ENCODE results near the gene UNC5C. TPM values are rescaled to one million over a fixed set of nuclear protein-coding genes. Genes with fewer than 3 reads are reported as not detected.

UNC5C gene
- total RNA-seq (31.5 TPM), polyA plus RNA-seq (3.7 TPM)

DNA sequence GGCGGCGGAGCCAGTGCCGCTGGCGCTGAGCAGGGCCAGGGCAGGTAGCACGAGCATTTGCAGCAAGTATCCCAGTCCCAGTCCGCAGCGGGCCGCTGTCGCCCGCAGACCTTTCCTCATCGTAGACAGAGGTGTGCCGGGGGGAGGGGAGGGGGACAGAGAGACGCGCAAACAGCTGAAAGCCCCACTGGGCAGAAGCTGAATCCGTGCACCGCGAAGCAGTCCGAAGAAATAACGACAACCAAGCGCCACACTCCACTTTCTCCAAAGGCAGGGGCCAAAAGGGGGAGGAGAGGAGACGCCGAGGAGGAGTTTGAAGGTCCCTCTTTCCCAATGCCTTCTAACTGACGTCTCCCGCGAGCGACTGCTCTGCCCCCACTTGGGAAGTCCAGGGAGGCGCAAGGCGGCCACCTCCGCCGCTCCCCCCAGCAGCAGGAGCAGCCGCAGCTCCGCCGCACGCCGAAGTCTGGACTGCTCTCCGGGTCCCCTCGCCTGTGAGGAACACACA lies at the start of gene UNC5C:
UNC5C (minus strand) TSS at position 236 of the 508 bp plus-strand sequence.
- WGBS, result under 1% methylated on average over 37 of the region's 37 CpGs
- Histone ChIP-seq H3K4me1 (ENCODE audit: insufficient read depth) (no peaks in the 10 kb centered on the region), H3K36me3 (ENCODE audit: insufficient read depth) (no peaks in the 10 kb centered on the region), H3K4me3 (ENCODE audit: low read depth, low read length) (peak within 1 kb of the TSS; percentile 50), H3K27ac (ENCODE audit: low read depth) (peak within 1 kb of the TSS; percentile 87)
- peak; percentile 79 for DNase-seq (ENCODE audit: extremely low spot score)

DNA sequence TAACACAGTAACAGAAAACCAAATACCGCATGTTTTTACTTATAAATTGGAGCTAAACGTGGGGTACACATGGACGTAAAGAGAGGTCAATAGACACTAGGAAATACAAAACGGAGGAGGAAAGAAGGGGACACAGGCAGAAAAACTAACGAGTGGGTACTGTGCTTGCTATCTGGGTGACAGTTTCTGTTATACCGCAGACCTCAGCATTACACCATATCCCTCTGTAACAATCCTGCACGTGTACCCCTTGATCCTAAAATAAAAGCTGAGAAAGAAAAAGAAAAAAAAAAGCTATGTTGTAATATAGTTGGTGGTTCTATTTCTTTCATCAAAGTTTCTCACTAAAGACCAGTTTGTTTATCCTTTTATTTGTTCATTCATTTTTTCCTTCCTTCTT lies 47.9 kb upstream of the UNC5C start:
- no peak for DNase-seq (ENCODE audit: extremely low spot score)
- WGBS, result 92% methylated on average over 7 of the region's 7 CpGs
- Histone ChIP-seq H3K4me3 (ENCODE audit: low read depth, low read length) (no peak overlapping the region), H3K27ac (ENCODE audit: low read depth) (no peak overlapping the region), H3K36me3 (ENCODE audit: insufficient read depth) (no peaks in the 10 kb centered on the region), H3K4me1 (ENCODE audit: insufficient read depth) (no peaks in the 10 kb centered on the region)

DNA sequence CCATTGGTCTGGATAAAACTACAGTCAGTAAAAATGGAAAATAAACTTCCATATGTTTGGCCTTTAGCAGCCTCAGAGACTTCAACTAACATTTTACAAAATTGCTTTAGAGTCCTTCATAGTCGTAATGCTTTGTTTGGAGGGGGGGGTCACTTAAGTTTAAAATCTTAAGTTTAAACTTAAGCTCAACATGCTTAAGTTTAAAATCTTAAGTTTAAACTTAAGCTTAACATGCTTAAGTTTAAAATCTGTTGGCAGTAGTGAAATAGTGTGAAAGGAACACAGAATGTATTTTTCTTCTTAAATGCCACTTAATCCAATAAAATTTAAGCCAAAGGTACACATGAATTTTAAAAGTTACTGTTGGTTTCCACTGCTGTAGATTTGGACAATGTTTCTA lies 45.9 kb upstream of the UNC5C start:
- no peak for DNase-seq (ENCODE audit: extremely low spot score)
- Histone ChIP-seq H3K4me1 (ENCODE audit: insufficient read depth) (no peaks in the 10 kb centered on the region), H3K36me3 (ENCODE audit: insufficient read depth) (no peaks in the 10 kb centered on the region), H3K4me3 (ENCODE audit: low read depth, low read length) (no peak overlapping the region), H3K27ac (ENCODE audit: low read depth) (no peak overlapping the region)
- WGBS, result 79% methylated on average over 1 of the region's 1 CpG

DNA sequence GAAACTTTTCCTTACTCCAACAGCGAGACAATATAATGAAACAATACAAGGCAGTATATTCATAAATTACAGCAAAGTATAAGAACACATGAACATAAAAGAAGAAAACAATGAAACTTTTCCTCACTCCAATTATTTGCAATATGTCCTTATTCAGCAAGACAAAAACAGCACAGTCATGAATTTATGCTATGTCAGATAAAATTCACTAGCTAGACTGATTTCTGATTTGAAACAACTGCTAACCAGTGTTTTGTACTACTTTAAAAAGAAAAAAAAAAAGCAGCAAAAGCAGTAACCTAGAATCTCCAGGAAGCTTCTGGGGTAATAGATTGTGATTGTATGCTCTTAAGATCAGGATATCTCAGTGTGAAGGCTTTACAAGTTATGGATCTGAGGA lies 45.2 kb upstream of the UNC5C start:
- WGBS, result 96% methylated on average over 1 of the region's 1 CpG
- no peaks in the 10 kb centered on the region for H3K36me3 ChIP-seq (ENCODE audit: insufficient read depth)
- DNase-seq (ENCODE audit: extremely low spot score), result no peak
- no peaks in the 10 kb centered on the region for H3K4me1 ChIP-seq (ENCODE audit: insufficient read depth)
- no peak overlapping the region for H3K27ac ChIP-seq (ENCODE audit: low read depth)
- no peak overlapping the region for H3K4me3 ChIP-seq (ENCODE audit: low read depth, low read length)

GRCh38 chr4:95591278-95591677 lies 42.5 kb upstream of the UNC5C start:
- H3K4me3 ChIP-seq (ENCODE audit: low read depth, low read length), result no peak overlapping the region
- no peaks in the 10 kb centered on the region for H3K36me3 ChIP-seq (ENCODE audit: insufficient read depth)
- 40% methylated on average over 5 of the region's 5 CpGs for WGBS
- H3K27ac ChIP-seq (ENCODE audit: low read depth), result no peak overlapping the region
- no peaks in the 10 kb centered on the region for H3K4me1 ChIP-seq (ENCODE audit: insufficient read depth)
- no peak for DNase-seq (ENCODE audit: extremely low spot score)

DNA sequence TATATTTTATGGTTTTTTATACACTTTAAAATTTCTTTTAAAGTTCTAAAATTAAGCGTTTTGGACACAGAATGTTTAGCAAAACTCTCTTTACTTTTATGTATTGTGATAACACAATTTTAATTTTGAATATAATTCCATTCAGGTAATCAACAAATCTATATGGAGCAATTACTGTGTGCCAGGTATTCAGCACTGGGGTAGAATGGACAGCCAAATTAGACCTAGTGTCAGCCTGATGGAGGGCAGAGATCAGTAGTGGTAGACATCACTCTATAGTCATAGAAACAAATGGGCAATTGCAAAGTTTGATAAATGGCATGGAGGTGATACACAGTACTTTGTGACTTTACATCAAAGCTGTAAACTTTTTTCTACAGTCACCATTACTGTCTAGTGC lies 41.8 kb upstream of the UNC5C start:
- Histone ChIP-seq H3K4me3 (ENCODE audit: low read depth, low read length) (no peak overlapping the region), H3K27ac (ENCODE audit: low read depth) (no peak overlapping the region), H3K36me3 (ENCODE audit: insufficient read depth) (no peaks in the 10 kb centered on the region), H3K4me1 (ENCODE audit: insufficient read depth) (no peaks in the 10 kb centered on the region)
- WGBS, result 97% methylated on average over 1 of the region's 1 CpG
- DNase-seq (ENCODE audit: extremely low spot score), result no peak

DNA sequence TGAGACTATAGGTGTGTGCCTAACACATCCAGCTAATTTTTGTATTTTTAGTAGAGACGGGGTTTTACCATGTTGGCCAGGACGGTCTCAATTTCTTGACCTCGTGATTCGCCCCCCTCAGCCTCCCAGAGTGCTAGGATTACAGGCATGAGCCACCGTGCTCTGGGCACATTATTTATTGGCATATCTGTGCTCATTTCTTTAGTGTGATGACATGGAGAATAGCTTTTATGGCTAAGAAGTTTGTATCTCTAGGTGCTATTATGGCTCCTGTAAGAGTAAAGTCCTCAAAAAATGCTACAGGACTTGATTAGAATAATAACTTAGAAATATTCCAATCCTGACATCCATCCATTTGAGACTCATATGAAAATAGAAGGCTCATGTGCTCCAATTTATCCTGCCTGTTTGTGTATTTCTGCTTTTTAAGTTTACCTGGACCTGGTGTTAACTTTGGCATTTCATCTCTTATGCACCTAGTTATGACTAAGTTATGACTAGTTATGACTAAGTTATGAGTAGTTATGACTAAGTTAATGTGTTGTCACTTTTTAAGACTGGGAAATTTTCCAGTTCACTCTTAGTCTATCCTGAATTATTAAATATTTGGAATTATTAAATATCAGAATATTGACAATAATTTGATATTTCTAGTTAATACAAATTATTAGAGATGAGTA lies 36.4 kb upstream of the UNC5C start:
- Histone ChIP-seq H3K4me3 (ENCODE audit: low read depth, low read length) (no peak overlapping the region), H3K4me1 (ENCODE audit: insufficient read depth) (no peaks in the 10 kb centered on the region), H3K27ac (ENCODE audit: low read depth) (no peak overlapping the region), H3K36me3 (ENCODE audit: insufficient read depth) (no peaks in the 10 kb centered on the region)
- DNase-seq (ENCODE audit: extremely low spot score), result no peak
- WGBS, result 67% methylated on average over 5 of the region's 5 CpGs

DNA sequence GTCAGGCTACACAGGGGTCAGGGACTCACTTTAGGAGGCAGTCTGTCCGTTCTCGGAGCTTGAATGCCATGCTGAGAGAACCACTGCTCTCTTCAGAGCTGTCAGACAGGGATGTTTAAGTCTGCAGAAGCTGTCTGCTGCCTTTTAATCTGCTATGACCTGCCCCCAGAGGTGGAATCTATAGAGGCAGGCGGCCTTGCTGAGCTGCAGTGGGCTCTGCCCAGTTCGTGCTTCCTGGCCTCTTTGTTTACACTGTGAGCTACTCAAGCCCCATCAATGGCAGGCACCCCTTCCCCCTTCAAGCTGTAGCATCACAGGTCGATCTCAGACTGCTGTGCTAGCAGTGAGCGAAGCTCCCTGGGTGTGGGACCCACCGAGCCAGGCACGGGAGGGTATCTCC lies 31.5 kb upstream of the UNC5C start:
- no peak for DNase-seq (ENCODE audit: extremely low spot score)
- 51% methylated on average over 8 of the region's 8 CpGs for WGBS
- Histone ChIP-seq H3K4me1 (ENCODE audit: insufficient read depth) (no peaks in the 10 kb centered on the region), H3K36me3 (ENCODE audit: insufficient read depth) (no peaks in the 10 kb centered on the region), H3K4me3 (ENCODE audit: low read depth, low read length) (no peak overlapping the region), H3K27ac (ENCODE audit: low read depth) (no peak overlapping the region)

- H3K36me3 ChIP-seq (ENCODE audit: insufficient read depth), result no peaks in the 10 kb centered on the region
- H3K27ac ChIP-seq (ENCODE audit: low read depth), result no peak overlapping the region
- no peak overlapping the region for H3K4me3 ChIP-seq (ENCODE audit: low read depth, low read length)
- no peaks in the 10 kb centered on the region for H3K4me1 ChIP-seq (ENCODE audit: insufficient read depth)
- no peak for DNase-seq (ENCODE audit: extremely low spot score)
- 66% methylated on average over 6 of the region's 6 CpGs for WGBS
Observed at GRCh38 chr4:95572304-95572991, 23.7 kb upstream of the UNC5C start.

DNA sequence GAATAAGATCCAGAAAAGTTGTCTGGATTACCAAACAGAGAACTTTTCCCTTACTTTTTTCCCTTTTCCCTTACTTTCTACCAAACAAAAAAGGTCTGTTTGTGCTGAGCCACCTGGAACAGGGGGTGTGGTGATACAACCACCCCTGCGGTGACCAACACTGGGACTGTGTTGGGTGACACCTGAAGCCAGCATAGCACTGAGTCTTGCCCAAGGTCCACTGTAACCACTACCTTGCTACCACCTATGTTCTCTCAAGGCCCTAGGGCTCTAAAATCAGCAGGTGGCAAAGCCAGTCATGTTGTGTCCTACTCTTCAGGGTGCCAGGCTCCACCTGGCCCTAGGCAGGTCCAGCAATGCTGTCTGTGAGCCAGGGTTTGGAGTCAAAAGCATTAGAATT lies 22.8 kb upstream of the UNC5C start:
- Histone ChIP-seq H3K4me3 (ENCODE audit: low read depth, low read length) (no peak overlapping the region), H3K4me1 (ENCODE audit: insufficient read depth) (no peaks in the 10 kb centered on the region), H3K36me3 (ENCODE audit: insufficient read depth) (no peaks in the 10 kb centered on the region), H3K27ac (ENCODE audit: low read depth) (no peak overlapping the region)
- DNase-seq (ENCODE audit: extremely low spot score), result no peak
- WGBS, result 96% methylated on average over 1 of the region's 1 CpG

- DNase-seq (ENCODE audit: extremely low spot score), result no peak
- no peaks in the 10 kb centered on the region for H3K4me1 ChIP-seq (ENCODE audit: insufficient read depth)
- H3K36me3 ChIP-seq (ENCODE audit: insufficient read depth), result no peaks in the 10 kb centered on the region
- H3K27ac ChIP-seq (ENCODE audit: low read depth), result no peak overlapping the region
- no peak overlapping the region for H3K4me3 ChIP-seq (ENCODE audit: low read depth, low read length)
- WGBS, result 73% methylated on average over 2 of the region's 2 CpGs
Observed at GRCh38 chr4:95563638-95564337, 15.0 kb upstream of the UNC5C start.

DNA sequence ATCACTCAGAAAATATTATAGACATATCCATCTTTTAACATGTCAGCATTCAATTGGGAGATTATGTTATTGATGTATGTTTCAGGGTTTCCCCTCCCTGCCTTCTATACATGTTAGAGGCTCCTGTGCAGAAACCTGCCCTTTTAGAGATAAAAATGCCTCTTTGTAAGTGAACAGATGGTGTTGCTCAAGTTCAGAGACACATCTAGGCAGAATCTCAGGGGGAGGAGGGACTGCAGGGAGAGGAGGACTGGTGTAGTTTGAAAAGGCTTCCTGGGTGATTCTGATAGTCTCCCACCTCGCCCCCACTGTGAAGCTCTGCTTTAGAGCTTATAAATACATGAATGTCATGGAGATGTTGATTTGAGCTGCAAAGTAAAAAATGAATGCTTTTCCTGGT lies 12.0 kb upstream of the UNC5C start:
- Histone ChIP-seq H3K36me3 (ENCODE audit: insufficient read depth) (no peaks in the 10 kb centered on the region), H3K4me1 (ENCODE audit: insufficient read depth) (no peaks in the 10 kb centered on the region), H3K4me3 (ENCODE audit: low read depth, low read length) (no peak overlapping the region), H3K27ac (ENCODE audit: low read depth) (no peak overlapping the region)
- DNase-seq (ENCODE audit: extremely low spot score), result no peak
- WGBS, result 60% methylated on average over 1 of the region's 1 CpG

DNA sequence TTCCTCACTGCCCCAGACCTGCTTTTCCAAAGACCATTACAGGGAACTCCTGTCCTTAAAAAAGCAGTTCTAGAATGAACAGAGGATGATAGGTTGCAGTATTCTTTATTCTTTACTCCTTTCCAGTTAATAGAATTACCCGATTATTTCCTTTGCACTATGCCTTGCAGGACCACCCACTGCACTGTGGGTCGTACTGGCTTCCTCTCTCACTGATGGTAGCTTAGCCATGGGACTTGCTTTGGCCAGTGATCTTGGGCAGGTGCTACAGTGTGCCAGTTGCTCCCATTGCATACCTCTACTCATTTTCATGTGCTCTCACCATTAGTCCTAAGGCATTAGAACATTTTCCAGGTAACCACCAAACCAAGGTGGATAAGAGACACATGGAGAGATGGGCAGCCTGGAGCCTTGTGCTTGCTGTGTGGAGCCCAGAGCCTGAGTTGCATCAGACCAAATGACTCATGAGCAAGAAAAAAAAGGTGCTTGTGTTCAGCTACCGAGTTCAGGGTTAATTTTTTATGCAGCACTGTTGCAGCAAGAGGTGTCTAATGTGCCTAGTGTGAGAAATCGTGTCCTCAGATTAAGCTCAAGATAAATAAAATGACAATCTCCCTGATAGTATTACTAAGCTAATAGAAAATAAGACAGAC lies 7.6 kb upstream of the UNC5C start:
- no peak for DNase-seq (ENCODE audit: extremely low spot score)
- no peak overlapping the region for H3K27ac ChIP-seq (ENCODE audit: low read depth)
- H3K36me3 ChIP-seq (ENCODE audit: insufficient read depth), result no peaks in the 10 kb centered on the region
- no peak overlapping the region for H3K4me3 ChIP-seq (ENCODE audit: low read depth, low read length)
- no peaks in the 10 kb centered on the region for H3K4me1 ChIP-seq (ENCODE audit: insufficient read depth)
- 86% methylated on average over 4 of the region's 4 CpGs for whole genome bisulfite sequencing

Measured in urinary bladder (tissue), 4 donors.